ENCODE results near the gene FAP. TPM values are rescaled to one million over a fixed set of nuclear protein-coding genes. Genes with fewer than 3 reads are reported as not detected.

Gene FAP
- total RNA-seq, 2 experiments from 2014 or later: not detected

- ChIA-PET POLR2A (no interaction called here), CTCF (interaction anchor here (1.1 to 4.1 kb wide), 4 partner anchors 30 to 77 kb away, joined by 3 to 20 read pairs (median 4); no protein-coding TSS in a partner anchor)
- no peak overlapping the region for H3K4me3 Mint-ChIP-seq
- H3K27ac Mint-ChIP-seq: no peak overlapping the region
- ATAC-seq (no peak), DNase-seq (no peak)
- H3K27me3 Mint-ChIP-seq (ENCODE audit: low read depth): peaks cover 15% of the 10 kb centered on the region
- peaks cover 3% of the 10 kb centered on the region for H3K36me3 Mint-ChIP-seq (ENCODE audit: low read depth)
- H3K4me1 Mint-ChIP-seq (ENCODE audit: low read depth): peaks cover 17% of the 10 kb centered on the region
- H3K9me3 Mint-ChIP-seq (ENCODE audit: insufficient read depth): no peaks in the 10 kb centered on the region
Observed at GRCh38 chr2:162258169-162258568, 14.9 kb upstream of the FAP start.

GRCh38 chr2:162257425-162257824 lies 14.2 kb upstream of the FAP start:
- DNase-seq: no peak
- H3K4me1 Mint-ChIP-seq (ENCODE audit: low read depth): peaks cover 17% of the 10 kb centered on the region
- H3K27ac Mint-ChIP-seq: no peak overlapping the region
- no peaks in the 10 kb centered on the region for H3K36me3 Mint-ChIP-seq (ENCODE audit: low read depth)
- no peaks in the 10 kb centered on the region for H3K9me3 Mint-ChIP-seq (ENCODE audit: insufficient read depth)
- H3K27me3 Mint-ChIP-seq (ENCODE audit: low read depth): peaks cover 15% of the 10 kb centered on the region
- no peak for ATAC-seq
- no peak overlapping the region for H3K4me3 Mint-ChIP-seq
- CTCF ChIA-PET: interaction anchor here (1.1 to 4.1 kb wide), 4 partner anchors 31 to 104 kb away, joined by 3 to 20 read pairs (median 4); no protein-coding TSS in a partner anchor
- POLR2A ChIA-PET: no interaction called here

- ATAC-seq: no peak
- H3K27me3 Mint-ChIP-seq (ENCODE audit: low read depth): peaks cover 15% of the 10 kb centered on the region
- H3K4me1 Mint-ChIP-seq (ENCODE audit: low read depth): peaks cover 12% of the 10 kb centered on the region
- no peaks in the 10 kb centered on the region for H3K36me3 Mint-ChIP-seq (ENCODE audit: low read depth)
- ChIA-PET CTCF (interaction anchor here (1.4 to 4.1 kb wide), 2 partner anchors 36 to 103 kb away, joined by 4 to 20 read pairs; no protein-coding TSS in a partner anchor), POLR2A (no interaction called here)
- no peak overlapping the region for H3K27ac Mint-ChIP-seq
- no peaks in the 10 kb centered on the region for H3K9me3 Mint-ChIP-seq (ENCODE audit: insufficient read depth)
- no peak overlapping the region for H3K4me3 Mint-ChIP-seq
- DNase-seq: no peak
Observed at GRCh38 chr2:162256591-162256991, 13.3 kb upstream of the FAP start.

GRCh38 chr2:162254236-162254871 lies 11.1 kb upstream of the FAP start:
- Mint-ChIP-seq H3K9me3 (ENCODE audit: insufficient read depth) (no peaks in the 10 kb centered on the region), H3K36me3 (ENCODE audit: low read depth) (no peaks in the 10 kb centered on the region), H3K4me1 (ENCODE audit: low read depth) (no peaks in the 10 kb centered on the region), H3K27ac (no peak overlapping the region), H3K4me3 (no peak overlapping the region), H3K27me3 (ENCODE audit: low read depth) (peaks cover 18% of the 10 kb centered on the region)
- no peak for ATAC-seq
- no peak for DNase-seq
- CTCF ChIA-PET: interaction anchor here (4.1 kb wide), 1 partner anchor 34 kb away, joined by 20 read pairs; no protein-coding TSS in a partner anchor
- POLR2A ChIA-PET: no interaction called here

GRCh38 chr2:162253435-162253834 lies 10.2 kb upstream of the FAP start:
- H3K36me3 Mint-ChIP-seq (ENCODE audit: low read depth): no peaks in the 10 kb centered on the region
- ATAC-seq: no peak
- no peak for DNase-seq
- ChIA-PET CTCF (no interaction called here), POLR2A (no interaction called here)
- no peak overlapping the region for H3K27ac Mint-ChIP-seq
- H3K27me3 Mint-ChIP-seq (ENCODE audit: low read depth): peaks cover 17% of the 10 kb centered on the region
- H3K4me1 Mint-ChIP-seq (ENCODE audit: low read depth): no peaks in the 10 kb centered on the region
- H3K4me3 Mint-ChIP-seq: no peak overlapping the region
- no peaks in the 10 kb centered on the region for H3K9me3 Mint-ChIP-seq (ENCODE audit: insufficient read depth)

GRCh38 chr2:162252153-162252552 lies 8.9 kb upstream of the FAP start:
- ATAC-seq (no peak), DNase-seq (no peak)
- CTCF ChIA-PET: no interaction called here
- H3K27me3 Mint-ChIP-seq (ENCODE audit: low read depth): peaks cover 23% of the 10 kb centered on the region
- H3K4me3 Mint-ChIP-seq: no peak overlapping the region
- H3K27ac Mint-ChIP-seq: no peak overlapping the region
- no peaks in the 10 kb centered on the region for H3K9me3 Mint-ChIP-seq (ENCODE audit: insufficient read depth)
- H3K36me3 Mint-ChIP-seq (ENCODE audit: low read depth): no peaks in the 10 kb centered on the region
- no peaks in the 10 kb centered on the region for H3K4me1 Mint-ChIP-seq (ENCODE audit: low read depth)
- POLR2A ChIA-PET: no interaction called here

- POLR2A ChIA-PET: no interaction called here
- H3K27me3 Mint-ChIP-seq (ENCODE audit: low read depth): peaks cover 42% of the 10 kb centered on the region
- CTCF ChIA-PET: interaction anchor here (3.0 kb wide), 1 partner anchor 25 kb away, joined by 12 read pairs; no protein-coding TSS in a partner anchor
- ATAC-seq: no peak
- no peaks in the 10 kb centered on the region for H3K9me3 Mint-ChIP-seq (ENCODE audit: insufficient read depth)
- H3K4me1 Mint-ChIP-seq (ENCODE audit: low read depth): no peaks in the 10 kb centered on the region
- no peaks in the 10 kb centered on the region for H3K36me3 Mint-ChIP-seq (ENCODE audit: low read depth)
- no peak overlapping the region for H3K4me3 Mint-ChIP-seq
- DNase-seq: no peak
- no peak overlapping the region for H3K27ac Mint-ChIP-seq
Observed at GRCh38 chr2:162245781-162246180, 2.5 kb upstream of the FAP start.

GRCh38 chr2:162245061-162245460 lies 1.8 kb upstream of the FAP start:
- CTCF ChIA-PET: interaction anchor here (3.0 kb wide), 1 partner anchor 24 kb away, joined by 12 read pairs; no protein-coding TSS in a partner anchor
- Mint-ChIP-seq H3K4me1 (ENCODE audit: low read depth) (no peaks in the 10 kb centered on the region), H3K36me3 (ENCODE audit: low read depth) (no peaks in the 10 kb centered on the region), H3K9me3 (ENCODE audit: insufficient read depth) (no peaks in the 10 kb centered on the region), H3K4me3 (no peak overlapping the region), H3K27me3 (ENCODE audit: low read depth) (peaks cover 44% of the 10 kb centered on the region), H3K27ac (no peak overlapping the region)
- ATAC-seq: no peak
- POLR2A ChIA-PET: no interaction called here
- DNase-seq: no peak

- H3K27me3 Mint-ChIP-seq (ENCODE audit: low read depth): peaks cover 48% of the 10 kb centered on the region
- H3K4me3 Mint-ChIP-seq: no peak overlapping the region
- no peak for ATAC-seq
- no peaks in the 10 kb centered on the region for H3K36me3 Mint-ChIP-seq (ENCODE audit: low read depth)
- H3K9me3 Mint-ChIP-seq (ENCODE audit: insufficient read depth): no peaks in the 10 kb centered on the region
- CTCF ChIA-PET: interaction anchor here (3.0 kb wide), 1 partner anchor 24 kb away, joined by 12 read pairs; no protein-coding TSS in a partner anchor
- H3K27ac Mint-ChIP-seq: no peak overlapping the region
- no peaks in the 10 kb centered on the region for H3K4me1 Mint-ChIP-seq (ENCODE audit: low read depth)
- no peak for DNase-seq
- POLR2A ChIA-PET: no interaction called here
Observed at GRCh38 chr2:162244541-162245031, 1.3 kb upstream of the FAP start.

GRCh38 chr2:162243715-162244114 lies 470 bp upstream of the FAP start:
- Mint-ChIP-seq H3K27me3 (ENCODE audit: low read depth) (peaks cover 50% of the 10 kb centered on the region), H3K36me3 (ENCODE audit: low read depth) (no peaks in the 10 kb centered on the region), H3K9me3 (ENCODE audit: insufficient read depth) (no peaks in the 10 kb centered on the region), H3K4me1 (ENCODE audit: low read depth) (no peaks in the 10 kb centered on the region), H3K4me3 (no peak overlapping the region), H3K27ac (no peak overlapping the region)
- ChIA-PET POLR2A (no interaction called here), CTCF (interaction anchor here (2.4 kb wide), 1 partner anchor 54 kb away, joined by 7 read pairs; no protein-coding TSS in a partner anchor)
- ATAC-seq (no peak), DNase-seq (no peak)

GRCh38 chr2:162242586-162243280 lies 512 bp downstream of the FAP start:
- Mint-ChIP-seq H3K27ac (no peak overlapping the region), H3K4me1 (ENCODE audit: low read depth) (no peaks in the 10 kb centered on the region), H3K4me3 (no peak overlapping the region), H3K27me3 (ENCODE audit: low read depth) (peaks cover 46% of the 10 kb centered on the region), H3K9me3 (ENCODE audit: insufficient read depth) (no peaks in the 10 kb centered on the region), H3K36me3 (ENCODE audit: low read depth) (no peaks in the 10 kb centered on the region)
- ChIA-PET CTCF (interaction anchor here (2.4 to 5.5 kb wide), 2 partner anchors 22 to 55 kb away, joined by 7 to 33 read pairs; no protein-coding TSS in a partner anchor), POLR2A (no interaction called here)
- DNase-seq (no peak), ATAC-seq (no peak)

GRCh38 chr2:162241571-162241970 lies 1.7 kb downstream of the FAP start:
- Mint-ChIP-seq H3K27me3 (ENCODE audit: low read depth) (peaks cover 48% of the 10 kb centered on the region), H3K36me3 (ENCODE audit: low read depth) (no peaks in the 10 kb centered on the region), H3K4me3 (no peak overlapping the region), H3K27ac (no peak overlapping the region), H3K9me3 (ENCODE audit: insufficient read depth) (no peaks in the 10 kb centered on the region), H3K4me1 (ENCODE audit: low read depth) (no peaks in the 10 kb centered on the region)
- DNase-seq (no peak), ATAC-seq (no peak)
- ChIA-PET POLR2A (no interaction called here), CTCF (interaction anchor here (2.2 to 5.5 kb wide), 3 partner anchors 10 to 56 kb away, joined by 5 to 33 read pairs (median 7); no protein-coding TSS in a partner anchor)
